ENCODE results near the gene CAB39.
"Not testable (repeated sequence)": the region's sequence is repeated elsewhere in the genome, so short reads cannot be mapped to it uniquely, and the experiment has no call there.

The CAB39 gene

GRCh38 chr2:230714136-230714480 lies 1.5 kb downstream of the CAB39 start:
- DNase-seq (ENCODE audit: low read depth in 2 of 2): no peak

- DNase-seq (ENCODE audit: low read depth in 2 of 2): no peak
These were observed 2.6 kb downstream of the CAB39 start for GRCh38 chr2:230715201-230715600.

- no peak for DNase-seq (ENCODE audit: low read depth in 2 of 2)
These were observed 3.9 kb downstream of the CAB39 start for GRCh38 chr2:230716588-230716987.

GRCh38 chr2:230717600-230717999 lies 5.0 kb downstream of the CAB39 start:
- no peak for DNase-seq (ENCODE audit: low read depth in 2 of 2)

- DNase-seq (ENCODE audit: low read depth in 2 of 2): no peak
These were observed 6.7 kb downstream of the CAB39 start for GRCh38 chr2:230719340-230719739.

- no peak for DNase-seq (ENCODE audit: low read depth in 2 of 2)
These were observed 9.1 kb downstream of the CAB39 start for GRCh38 chr2:230721712-230722111.

- DNase-seq (ENCODE audit: low read depth in 2 of 2): no peak
These were observed 9.7 kb downstream of the CAB39 start for GRCh38 chr2:230722207-230722885.

GRCh38 chr2:230723363-230723762 lies 10.7 kb downstream of the CAB39 start:
- DNase-seq (ENCODE audit: low read depth in 2 of 2): no peak

GRCh38 chr2:230724957-230725356 lies 12.3 kb downstream of the CAB39 start:
- not testable (repeated sequence) for DNase-seq (ENCODE audit: low read depth in 2 of 2)

GRCh38 chr2:230731512-230731911 lies 18.9 kb downstream of the CAB39 start:
- DNase-seq (ENCODE audit: low read depth in 2 of 2): no peak

- DNase-seq (ENCODE audit: low read depth in 2 of 2): no peak
These were observed 20.3 kb downstream of the CAB39 start for GRCh38 chr2:230732914-230733401.

- no peak for DNase-seq (ENCODE audit: low read depth in 2 of 2)
These were observed 21.9 kb downstream of the CAB39 start for GRCh38 chr2:230734247-230735175.

- DNase-seq (ENCODE audit: low read depth in 2 of 2): no peak
These were observed 23.2 kb downstream of the CAB39 start for GRCh38 chr2:230735884-230736283.

- no peak for DNase-seq (ENCODE audit: low read depth in 2 of 2)
These were observed 24.7 kb downstream of the CAB39 start for GRCh38 chr2:230737300-230737699.

- DNase-seq (ENCODE audit: low read depth in 2 of 2): no peak
These were observed 25.2 kb downstream of the CAB39 start for GRCh38 chr2:230737791-230738226.

- no peak for DNase-seq (ENCODE audit: low read depth in 2 of 2)
These were observed 25.8 kb downstream of the CAB39 start for GRCh38 chr2:230738391-230738811.

- no peak for DNase-seq (ENCODE audit: low read depth in 2 of 2)
These were observed 26.3 kb downstream of the CAB39 start for GRCh38 chr2:230738924-230739323.

- DNase-seq (ENCODE audit: low read depth in 2 of 2): no peak
These were observed 27.3 kb downstream of the CAB39 start for GRCh38 chr2:230739961-230740360.

GRCh38 chr2:230742781-230743180 lies 30.1 kb downstream of the CAB39 start:
- DNase-seq (ENCODE audit: low read depth in 2 of 2): no peak

- DNase-seq (ENCODE audit: low read depth in 2 of 2): no peak
These were observed 33.6 kb downstream of the CAB39 start for GRCh38 chr2:230746213-230746612.

- DNase-seq (ENCODE audit: low read depth in 2 of 2): no peak
These were observed 35.4 kb downstream of the CAB39 start for GRCh38 chr2:230748087-230748486.

GRCh38 chr2:230749111-230749510 lies 36.5 kb downstream of the CAB39 start:
- DNase-seq (ENCODE audit: low read depth in 2 of 2): no peak

GRCh38 chr2:230751062-230751461 lies 38.4 kb downstream of the CAB39 start:
- DNase-seq (ENCODE audit: low read depth in 2 of 2): no peak
